PC-3 (cell line): Measurements from ENCODE around the gene BEGAIN.

Source experiments
- CTCF ChIP-seq: fragments of 300-600 bp; sonication (generic); conservative IDR thresholded peaks from 2 replicates; pipeline ENCODE4 v1.5.1; 2017; ENCODE audit warnings: antibody characterized with exemption, low read depth, mild to moderate bottlenecking, low read length
- EZH2 ChIP-seq: fragments of 300-600 bp; sonication (generic); IDR thresholded peaks from one replicate; pipeline ENCODE4 v1.6.1; 2017; ENCODE audit warnings: antibody characterized with exemption, mild to moderate bottlenecking, low read length; ENCODE audit not compliant: unreplicated experiment

DNA sequence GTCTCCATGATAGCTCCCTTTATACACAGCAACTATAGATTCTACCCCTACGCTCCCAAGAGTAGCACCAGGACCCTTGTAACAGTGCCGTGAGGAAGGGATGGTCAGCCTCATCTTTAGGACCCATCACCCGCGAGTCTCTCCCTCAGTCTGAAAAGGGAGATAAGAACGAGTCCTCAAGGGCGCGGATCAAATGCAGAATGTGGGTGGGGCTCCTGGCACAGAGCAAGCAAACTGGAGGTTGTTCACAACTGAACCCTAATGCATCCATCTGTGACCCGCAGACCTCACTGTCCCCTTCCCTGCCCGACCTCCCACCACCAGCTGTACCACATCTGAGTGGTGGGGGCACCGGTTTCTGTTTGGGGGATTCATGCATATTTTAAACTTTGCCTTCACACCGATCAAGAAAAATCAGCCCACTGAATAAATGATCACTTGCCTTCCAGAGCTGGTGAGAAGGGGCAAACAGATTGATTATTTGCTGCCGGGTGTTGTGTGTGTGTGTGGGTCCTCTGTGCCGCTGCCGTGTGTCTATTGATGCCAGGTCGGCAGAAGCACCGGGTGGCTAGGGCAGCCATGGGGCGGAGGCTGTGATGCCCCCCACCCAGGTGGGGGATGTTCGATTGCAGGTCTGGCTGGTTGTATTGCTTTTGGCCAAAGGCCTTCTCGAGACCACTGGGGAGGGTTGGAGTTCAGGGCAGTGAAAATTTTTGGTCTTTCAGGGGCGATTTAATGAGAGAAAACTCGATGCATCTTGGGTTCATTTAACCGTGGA, 35.7 kb upstream of the BEGAIN start:
- TF ChIP-seq CTCF (no peak), EZH2 (no peak)
